Measurements from ENCODE around the gene FAM131A. TPM values are rescaled to one million over a fixed set of nuclear protein-coding genes. Genes with fewer than 3 reads are reported as not detected.

Gene FAM131A
- total and polyA plus RNA-seq, 2 of the 4 experiments (the other 2 are of a cell fraction) = 10.8 to 19.5 TPM

GRCh38 chr3:184298759-184299487 lies 38.5 kb upstream of the FAM131A start, which contains the start of gene PSMD2:
Gene PSMD2 (plus strand): TSS chr3:184299241. CDS start chr3:184299267, 26 bp downstream.
- Histone ChIP-seq H3K4me3 (ENCODE audit: insufficient read depth, low read depth, low read length) (peak within 1 kb of the TSS; percentile 96), H4K5ac (ENCODE audit: low read depth, low read length) (peak within 1 kb of the TSS; percentile 94), H3K9me3 (ENCODE audit: control insufficient read depth, insufficient read depth, low read length) (no peaks in the 10 kb centered on the region), H3K9ac (ENCODE audit: low read depth, low read length) (peak within 1 kb of the TSS; percentile 93), H3K14ac (replicated peaks; ENCODE audit: low read depth, low read length) (peak within 1 kb of the TSS; percentile 100), H3K18ac (ENCODE audit: low read depth, low read length) (peak within 1 kb of the TSS; percentile 81), H3K36me3 (ENCODE audit: control insufficient read depth, insufficient read depth, low read length) (peaks cover 28% of the 10 kb centered on the region), H3K4me1 (ENCODE audit: control insufficient read depth, insufficient read depth, low read length) (peaks cover 2% of the 10 kb centered on the region; the same call in 1 of the 2 replicates), H2BK5ac (ENCODE audit: low read depth, low read length, poor library complexity, severe bottlenecking) (peak within 1 kb of the TSS; percentile 85), H2BK20ac (ENCODE audit: low read depth, low read length) (0 out of 2 replicates have a peak within 1 kb of the TSS, but pooled peaks have one; percentile 45), H4K8ac (ENCODE audit: low read depth in 2 of 2, low read length in 2 of 2) (peak within 1 kb of the TSS; percentile 94 to 100), H3K56ac (ENCODE audit: extremely low read depth, insufficient read depth, low read length) (peak within 1 kb of the TSS; percentile 92), H3K9me1 (ENCODE audit: insufficient read depth, low read length) (no peaks in the 10 kb centered on the region; the same call in 1 of the 2 replicates), H3K4me2 (ENCODE audit: low read depth, low read length) (peak within 1 kb of the TSS; percentile 95), H3K79me1 (ENCODE audit: low read depth in 1 of 2, low read length in 2 of 2) (peaks cover 25 to 44% of the 10 kb centered on the region in 2 experiments), H4K91ac (ENCODE audit: insufficient read depth, low read depth, low read length) (peak within 1 kb of the TSS; percentile 97), H2AFZ (replicated peaks; ENCODE audit: low read length, poor library complexity) (peak within 1 kb of the TSS; percentile 99), H2BK15ac (ENCODE audit: low read depth, low read length) (peak within 1 kb of the TSS; percentile 12; the same call in 1 of the 3 replicates), H2AK9ac (replicated peaks; ENCODE audit: low read depth, low read length, poor library complexity) (peak within 1 kb of the TSS; percentile 98), H3K27ac (ENCODE audit: insufficient read depth, low read length) (peak within 1 kb of the TSS; percentile 91), H3K23ac (ENCODE audit: low read depth, low read length) (peak within 1 kb of the TSS; percentile 99), H2AK5ac (ENCODE audit: low read depth, low read length) (peak within 1 kb of the TSS; percentile 58), H4K20me1 (ENCODE audit: insufficient read depth, low read length) (peaks cover 40% of the 10 kb centered on the region), H3K4ac (ENCODE audit: low read depth, low read length) (peak within 1 kb of the TSS; percentile 97), H2BK120ac (ENCODE audit: low read depth, low read length) (peak within 1 kb of the TSS; percentile 81), H3K27me3 (ENCODE audit: control insufficient read depth, insufficient read depth, low read length) (peaks cover 3% of the 10 kb centered on the region; the same call in 1 of the 2 replicates)
- peak; percentile 93 for DNase-seq
- TF ChIP-seq POLR2A (IDR thresholded peaks at IDR 0.05; ENCODE audit: low read depth, low read length) (peak; percentile 71), CHD1 (IDR thresholded peaks at IDR 0.05; ENCODE audit: low read depth, low read length) (no peak), BHLHE40 (IDR thresholded peaks at IDR 0.05; ENCODE audit: low read depth, low read length) (no peak), MXI1 (IDR thresholded peaks at IDR 0.05; ENCODE audit: borderline replicate concordance, low read depth, low read length) (no peak), MAZ (IDR thresholded peaks at IDR 0.05; ENCODE audit: borderline replicate concordance, low read depth, low read length) (peak; percentile 98), CEBPB (IDR thresholded peaks at IDR 0.05; ENCODE audit: low read depth, low read length) (no peak)
- POLR2A ChIA-PET (ENCODE audit: unreplicated experiment) = no interaction called here
- in situ Hi-C loops (cut with MboI; ENCODE audit: low sequenced_read_pairs) = no loop called here
- BruUV-seq (replicated peaks) = no TSS peak
- dilution Hi-C loops (cut with HindIII; ENCODE audit: low sequenced_read_pairs, unreplicated experiment) = no loop called here
- peak; percentile 98 for ATAC-seq (ENCODE audit: low read depth)
- 1% methylated on average over 16 of the region's 78 CpGs; no CpG with 5 or more reads in 1 of the 2 experiments for WGBS, 2 experiments (ENCODE audit: extremely low coverage in 2 of 2, insufficient read length in 1 of 2)
- intact Hi-C loops (cut with micrococcal nuclease) = loop anchor here (1.0 kb wide), 1 partner anchor 15 kb away; the partner anchor contains the start of gene EIF4G1
- CTCF ChIA-PET = interaction anchor here (0.9 kb wide), 1 partner anchor 10 kb away, joined by 3 read pairs; no protein-coding TSS in a partner anchor

Measured in IMR-90 (cell line).